Uterus (tissue), 4 donors: ENCODE data around the gene ARHGEF7. TPM values are rescaled to one million over a fixed set of nuclear protein-coding genes. Genes with fewer than 3 reads are reported as not detected.

Experiments used
- DNase-seq, 2 donors: peaks; one replicate each; pipeline ENCODE4 v3.0.0-alpha.2; 2019 to 2020
- H3K27ac ChIP-seq, 2 donors: fragments of 200-600 bp; sonication (generic); 1 replicate in 1 of 2; 2 replicates in 1 of 2; pipeline ENCODE4 v1.5.1; 2016 to 2018
- H3K27me3 ChIP-seq, 2 donors: fragments of 200-600 bp; sonication (generic); one replicate each; pipeline ENCODE4 v1.5.1; 2018 to 2019; ENCODE audit warnings: control low read depth in 1 of 2
- H3K36me3 ChIP-seq, 2 donors: fragments of 200-600 bp; sonication (generic); one replicate each; pipeline ENCODE4 v1.5.1; 2019; ENCODE audit warnings: control low read depth in 1 of 2
- H3K4me1 ChIP-seq, 2 donors: fragments of 200-600 bp; sonication (generic); one replicate each; pipeline ENCODE4 v1.5.1; 2018 to 2019; ENCODE audit warnings: control low read depth in 1 of 2
- H3K4me3 ChIP-seq, 2 donors: fragments of 200-600 bp; sonication (generic); 1 replicate in 1 of 2; 2 replicates in 1 of 2; pipeline ENCODE4 v1.5.1; 2018 to 2019; ENCODE audit warnings: mild to moderate bottlenecking in 1 of 2
- H3K9me3 ChIP-seq, 2 donors: fragments of 200-600 bp; sonication (generic); one replicate each; pipeline ENCODE4 v1.5.1; 2019; ENCODE audit warnings: control low read depth in 1 of 2
- CTCF ChIP-seq, 4 experiments: fragments of 200-600 bp in 2 of 4; fragments of 450-650 bp in 2 of 4; sonication (generic) in 2 of 4; IDR thresholded peaks; one replicate each; pipeline ENCODE4 v1.5.1; 2016 to 2019; ENCODE audit warnings: antibody characterized with exemption in 4 of 4, mild to moderate bottlenecking in 2 of 4, moderate library complexity in 1 of 4
- POLR2A ChIP-seq, 2 donors: fragments of 450-650 bp; IDR thresholded peaks; one replicate each; pipeline ENCODE4 v1.6.1; 2016; ENCODE audit warnings: antibody characterized with exemption in 2 of 2, mild to moderate bottlenecking in 1 of 2, moderate library complexity in 1 of 2
- intact Hi-C: fragments of 100-400 bp; cut with DNase I; formaldehyde crosslinking; loops from one replicate; pipeline ENCODE4 v1.15.1; 2023; ENCODE audit warnings: low total_unique reads
- total RNA-seq, 4 donors: library from RNA; depleted of rRNA in 3 of 4; stranded (reverse); fragments of >200 nt in 3 of 4; gene quantifications; one replicate each; pipeline versions ENCODE4 v1.1.0 to v1.2.4, GENCODE V29; 2014 to 2023
- donor health status: DM: yes; HTN: yes; CAD: no.

The ARHGEF7 gene
- total RNA-seq, 4 donors from 2014 or later: 42.6 to 152 (median 127) TPM

- no peaks in the 10 kb centered on the region for H3K4me1 ChIP-seq
- TF ChIP-seq POLR2A (IDR thresholded peaks at IDR 0.05) (no peak), CTCF (IDR thresholded peaks at IDR 0.05) (no peak)
- DNase-seq: no peak
- H3K27ac ChIP-seq: no peak overlapping the region
- no peak overlapping the region for H3K4me3 ChIP-seq
- no peaks in the 10 kb centered on the region for H3K36me3 ChIP-seq
- no peaks in the 10 kb centered on the region for H3K27me3 ChIP-seq
- intact Hi-C loops: no loop called here
- no peaks in the 10 kb centered on the region for H3K9me3 ChIP-seq
Observed at GRCh38 chr13:111090169-111090568, 24.9 kb upstream of the ARHGEF7 start.

- no peaks in the 10 kb centered on the region for H3K27me3 ChIP-seq
Observed at GRCh38 chr13:111092685-111093084, 22.4 kb upstream of the ARHGEF7 start.

GRCh38 chr13:111093136-111093535 is 22.0 kb upstream of the ARHGEF7 start:
- no peaks in the 10 kb centered on the region for H3K27me3 ChIP-seq
- no peak for TF ChIP-seq POLR2A (IDR thresholded peaks at IDR 0.05)
- no peak for TF ChIP-seq CTCF (IDR thresholded peaks at IDR 0.05)

More at GRCh38 chr13:111092685-111093084, 22.4 kb upstream of the ARHGEF7 start:
- H3K36me3 ChIP-seq: no peaks in the 10 kb centered on the region
- H3K9me3 ChIP-seq: no peaks in the 10 kb centered on the region
- H3K27ac ChIP-seq: no peak overlapping the region
- no peak for DNase-seq
- intact Hi-C loops: no loop called here
- no peak overlapping the region for H3K4me3 ChIP-seq
- TF ChIP-seq POLR2A (IDR thresholded peaks at IDR 0.05): no peak
- TF ChIP-seq CTCF (IDR thresholded peaks at IDR 0.05): no peak
- H3K4me1 ChIP-seq: no peaks in the 10 kb centered on the region

GRCh38 chr13:111093634-111094033 is 21.5 kb upstream of the ARHGEF7 start:
- no peak for DNase-seq
- H3K9me3 ChIP-seq: no peaks in the 10 kb centered on the region
- no peaks in the 10 kb centered on the region for H3K27me3 ChIP-seq
- H3K4me3 ChIP-seq: no peak overlapping the region
- H3K27ac ChIP-seq: no peak overlapping the region
- no peaks in the 10 kb centered on the region for H3K36me3 ChIP-seq
- no peaks in the 10 kb centered on the region for H3K4me1 ChIP-seq
- TF ChIP-seq POLR2A (IDR thresholded peaks at IDR 0.05) (no peak), CTCF (IDR thresholded peaks at IDR 0.05) (no peak)
- intact Hi-C loops: no loop called here

More at GRCh38 chr13:111093136-111093535, 22.0 kb upstream of the ARHGEF7 start:
- DNase-seq: no peak
- Histone ChIP-seq H3K27ac (no peak overlapping the region), H3K9me3 (no peaks in the 10 kb centered on the region), H3K4me1 (no peaks in the 10 kb centered on the region), H3K36me3 (no peaks in the 10 kb centered on the region), H3K4me3 (no peak overlapping the region)
- intact Hi-C loops: no loop called here

GRCh38 chr13:111095031-111095840 is 19.9 kb upstream of the ARHGEF7 start:
- H3K36me3 ChIP-seq: no peaks in the 10 kb centered on the region
- intact Hi-C loops: no loop called here
- no peaks in the 10 kb centered on the region for H3K27me3 ChIP-seq
- no peak overlapping the region for H3K4me3 ChIP-seq
- no peaks in the 10 kb centered on the region for H3K4me1 ChIP-seq
- no peak overlapping the region for H3K27ac ChIP-seq
- TF ChIP-seq CTCF (IDR thresholded peaks at IDR 0.05) (no peak), POLR2A (IDR thresholded peaks at IDR 0.05) (no peak)
- no peak for DNase-seq
- no peaks in the 10 kb centered on the region for H3K9me3 ChIP-seq
